GM12891 (cell line): ENCODE measurements around the gene GCSAM.

Experiments used
- POLR2A ChIP-seq: IDR thresholded peaks from 2 replicates; pipeline ENCODE4 v1.6.1; 2011; ENCODE audit warnings: low read depth, low read length, control low read depth
- POLR2AphosphoS5 ChIP-seq: IDR thresholded peaks from 2 replicates; pipeline ENCODE4 v1.6.1; 2011; ENCODE audit warnings: low read depth, low read length, control low read depth
- TAF1 ChIP-seq: IDR thresholded peaks from 2 replicates; pipeline ENCODE4 v1.6.1; 2011; ENCODE audit warnings: low read depth, low read length, control low read depth

DNA sequence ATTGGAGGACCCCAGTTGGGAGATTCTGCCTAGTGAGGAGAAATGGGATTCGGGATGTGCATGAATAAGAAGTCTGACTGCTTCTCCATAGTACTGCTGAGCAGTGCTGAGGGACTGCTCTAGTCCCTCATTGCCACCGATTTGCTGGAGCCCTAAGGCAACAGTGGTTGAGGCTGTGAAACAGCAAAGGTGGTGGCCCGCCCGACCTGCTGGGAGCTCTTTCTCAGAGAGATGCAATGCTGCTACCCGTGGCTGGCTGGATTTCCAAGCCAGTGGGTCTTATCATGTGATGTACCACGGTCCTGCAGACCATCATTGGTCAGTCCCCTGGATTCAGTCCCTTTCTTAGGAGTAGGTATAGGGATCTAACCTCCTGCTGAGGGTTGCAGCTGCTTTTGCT is 42.6 kb upstream of the GCSAM start:
- TF ChIP-seq POLR2AphosphoS5: no peak
- TF ChIP-seq POLR2A: no peak
- TF ChIP-seq TAF1: no peak
